AG10803 (cell line): ENCODE measurements around the gene PCDHA1.
A peak's percentile ranks its signal among the peaks of the same experiment; 100 is the strongest.

Source experiments
- DNase-seq: peaks from one replicate; pipeline ENCODE4 v3.0.0; 2010; ENCODE audit warnings: low read depth
- H3K4me3 ChIP-seq: 2 replicates; pipeline ENCODE4 v1.5.1; 2011; ENCODE audit warnings: mild to moderate bottlenecking, low read length, control low read depth
- TF ChIP-seq, protein P1 (sequence below): conservative IDR thresholded peaks from 2 replicates; pipeline ENCODE4 v1.5.1; 2011; ENCODE audit warnings: mild to moderate bottlenecking, low read length, control low read depth, inconsistent platforms

Gene PCDHA1

DNA sequence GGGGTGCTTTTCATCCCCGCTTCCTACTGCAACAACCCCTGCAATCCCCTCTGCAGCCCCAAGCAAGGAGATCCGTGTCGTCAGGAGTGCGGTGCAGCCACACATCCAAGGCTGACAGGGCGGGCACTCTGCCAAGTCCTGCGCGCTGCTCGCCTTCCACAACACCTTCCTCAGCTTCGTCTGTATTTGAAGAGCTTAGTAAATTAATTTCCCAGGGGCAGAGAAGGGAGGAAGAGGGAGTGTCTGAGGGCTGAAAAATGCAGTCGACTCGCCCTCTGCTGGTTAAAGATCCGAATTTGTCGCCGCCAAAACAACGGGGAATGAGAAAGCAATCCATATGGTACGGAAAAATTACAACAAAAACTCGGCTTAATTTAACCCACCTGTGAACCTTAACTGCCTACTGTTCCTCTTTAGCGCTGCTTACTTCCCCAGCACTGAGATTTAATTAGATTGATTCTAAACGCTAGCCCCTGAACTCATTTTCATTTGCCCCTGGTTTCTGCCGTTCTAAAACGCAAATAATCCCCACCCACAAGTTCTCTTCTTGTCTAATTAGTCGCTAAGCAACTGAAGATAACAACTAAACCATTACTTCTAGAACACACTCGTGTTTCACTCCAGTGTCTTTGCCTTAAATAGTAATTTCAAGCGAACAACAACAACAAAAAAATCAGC lies 254.3 kb downstream of the PCDHA1 start:
- TF ChIP-seq, protein P1, sequence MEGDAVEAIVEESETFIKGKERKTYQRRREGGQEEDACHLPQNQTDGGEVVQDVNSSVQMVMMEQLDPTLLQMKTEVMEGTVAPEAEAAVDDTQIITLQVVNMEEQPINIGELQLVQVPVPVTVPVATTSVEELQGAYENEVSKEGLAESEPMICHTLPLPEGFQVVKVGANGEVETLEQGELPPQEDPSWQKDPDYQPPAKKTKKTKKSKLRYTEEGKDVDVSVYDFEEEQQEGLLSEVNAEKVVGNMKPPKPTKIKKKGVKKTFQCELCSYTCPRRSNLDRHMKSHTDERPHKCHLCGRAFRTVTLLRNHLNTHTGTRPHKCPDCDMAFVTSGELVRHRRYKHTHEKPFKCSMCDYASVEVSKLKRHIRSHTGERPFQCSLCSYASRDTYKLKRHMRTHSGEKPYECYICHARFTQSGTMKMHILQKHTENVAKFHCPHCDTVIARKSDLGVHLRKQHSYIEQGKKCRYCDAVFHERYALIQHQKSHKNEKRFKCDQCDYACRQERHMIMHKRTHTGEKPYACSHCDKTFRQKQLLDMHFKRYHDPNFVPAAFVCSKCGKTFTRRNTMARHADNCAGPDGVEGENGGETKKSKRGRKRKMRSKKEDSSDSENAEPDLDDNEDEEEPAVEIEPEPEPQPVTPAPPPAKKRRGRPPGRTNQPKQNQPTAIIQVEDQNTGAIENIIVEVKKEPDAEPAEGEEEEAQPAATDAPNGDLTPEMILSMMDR: peak; percentile 16
- no peak overlapping the region for H3K4me3 ChIP-seq

DNA sequence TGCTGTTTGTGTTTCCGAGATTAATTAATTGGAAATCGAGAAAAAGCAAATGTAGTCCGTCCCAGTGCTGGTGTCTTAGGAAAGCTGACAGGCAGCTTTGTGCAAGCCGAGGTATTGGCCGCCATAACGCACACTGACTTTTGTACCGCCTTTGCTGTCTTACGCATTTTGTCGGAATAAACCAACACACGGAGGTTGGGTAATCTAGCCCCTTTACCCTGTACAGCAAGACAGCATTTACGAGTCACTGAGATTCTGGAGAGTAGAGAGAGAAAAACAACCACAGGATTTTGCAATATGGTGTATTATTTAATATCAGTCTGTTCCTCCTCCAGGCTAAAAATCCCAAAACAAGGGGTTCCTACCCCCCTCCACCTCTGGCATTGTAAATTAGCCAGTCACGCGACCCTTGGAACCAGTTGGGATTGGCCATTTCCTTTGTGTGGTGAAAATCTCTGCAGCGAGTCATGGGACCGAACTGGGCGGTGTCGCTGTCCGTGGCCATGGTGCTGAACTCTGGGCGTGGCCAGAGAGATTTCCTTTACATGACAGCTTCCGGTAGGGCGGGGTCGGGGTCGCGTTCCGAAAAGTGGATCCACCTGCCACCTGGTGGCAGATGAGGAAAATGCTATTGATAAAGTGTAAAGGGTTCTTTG lies 255.0 kb downstream of the PCDHA1 start:
- H3K4me3 ChIP-seq: no peak overlapping the region
- peak; percentile 47 for DNase-seq
- TF ChIP-seq, protein P1: peak; percentile 43

More for the DNA sequence above, 254.3 kb downstream of the PCDHA1 start:
- no peak for DNase-seq

DNA sequence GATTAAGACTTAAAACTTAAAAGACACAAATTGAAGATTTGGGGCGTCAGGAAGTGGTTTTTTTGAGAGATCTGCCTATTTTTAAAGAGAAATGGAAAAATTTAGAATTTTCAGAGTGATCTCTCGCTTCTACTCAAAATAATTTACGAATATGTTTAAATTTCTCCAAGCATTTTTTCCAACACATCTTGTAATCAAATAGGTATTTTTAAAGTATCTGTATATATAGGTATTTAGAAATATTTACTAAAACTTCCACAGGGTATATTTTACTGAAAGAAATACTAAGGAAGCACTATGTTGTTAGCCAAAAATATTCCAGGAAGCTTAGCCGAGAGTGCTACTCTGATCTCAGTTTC lies 255.5 kb downstream of the PCDHA1 start:
- no peak for DNase-seq
- TF ChIP-seq, protein P1: no peak
- H3K4me3 ChIP-seq: no peak overlapping the region

DNA sequence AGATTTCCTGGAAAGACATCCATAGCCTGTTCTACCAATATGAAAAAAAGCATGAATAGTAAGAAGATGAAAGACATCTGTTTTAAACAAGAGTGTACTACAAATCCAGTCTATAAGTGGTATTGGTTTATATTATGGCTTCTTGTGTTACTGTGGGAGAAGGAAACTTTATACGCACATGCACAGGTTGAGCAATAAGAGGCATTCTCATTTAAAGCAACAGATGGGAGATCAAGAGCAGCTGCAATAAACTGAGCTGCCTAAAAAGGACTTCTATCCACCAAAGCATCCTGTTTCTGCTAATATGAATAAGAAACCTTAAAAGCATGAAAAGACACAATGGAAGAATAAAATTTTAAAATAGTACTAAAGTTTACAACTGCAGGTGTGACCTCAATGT lies 256.6 kb downstream of the PCDHA1 start:
- TF ChIP-seq, protein P1: no peak
- no peak overlapping the region for H3K4me3 ChIP-seq
- no peak for DNase-seq

DNA sequence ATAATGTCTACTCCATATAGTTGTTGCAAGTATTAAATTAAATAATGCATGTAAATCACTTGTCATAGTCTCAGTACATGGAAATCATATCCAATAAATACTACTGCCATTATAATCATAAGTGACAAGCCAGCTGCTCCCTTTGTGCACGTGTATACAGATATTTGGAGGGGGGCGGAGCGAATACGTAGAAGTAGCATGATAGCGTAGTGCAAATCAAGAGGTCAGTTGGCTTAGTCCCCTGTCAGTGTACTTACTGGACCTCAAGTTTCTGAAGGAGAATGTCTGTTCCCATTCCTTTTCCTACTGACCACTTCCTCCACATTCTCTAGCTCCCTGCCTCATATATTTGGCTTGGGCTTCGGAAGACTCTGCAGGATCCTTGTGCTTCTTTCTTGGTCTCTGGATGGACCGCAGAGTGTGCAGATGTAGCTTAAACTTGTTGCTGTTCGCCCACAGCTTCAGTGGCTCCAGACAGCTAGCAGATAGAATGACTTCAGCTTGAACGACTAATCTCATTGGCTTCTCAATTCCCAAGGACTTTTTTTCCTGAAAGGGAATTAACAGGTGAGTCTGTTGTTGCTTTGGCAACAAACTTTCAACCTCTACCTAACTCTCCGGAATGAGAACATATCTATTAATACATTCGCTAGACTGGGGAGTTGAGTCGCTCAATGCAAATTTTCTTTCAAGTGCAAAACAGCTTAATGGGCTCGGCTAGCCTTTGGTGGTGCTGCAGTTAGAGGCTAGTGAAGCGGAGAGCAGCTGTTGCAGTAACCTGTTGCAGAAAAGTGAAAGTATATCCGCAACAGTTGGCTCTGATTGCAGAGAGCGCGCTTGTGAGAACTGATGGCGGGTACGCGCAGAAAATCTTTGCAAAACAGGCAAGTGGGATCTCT lies 264.9 kb downstream of the PCDHA1 start, which contains the start of gene PCDHB1:
Gene PCDHB1 (plus strand): TSS at position 753 of the 899 bp plus-strand sequence. CDS start 97 bp downstream, at position 850.
- DNase-seq: no peak
- TF ChIP-seq, protein P1: no peak
- peak within 1 kb of the TSS; percentile 46 for H3K4me3 ChIP-seq

DNA sequence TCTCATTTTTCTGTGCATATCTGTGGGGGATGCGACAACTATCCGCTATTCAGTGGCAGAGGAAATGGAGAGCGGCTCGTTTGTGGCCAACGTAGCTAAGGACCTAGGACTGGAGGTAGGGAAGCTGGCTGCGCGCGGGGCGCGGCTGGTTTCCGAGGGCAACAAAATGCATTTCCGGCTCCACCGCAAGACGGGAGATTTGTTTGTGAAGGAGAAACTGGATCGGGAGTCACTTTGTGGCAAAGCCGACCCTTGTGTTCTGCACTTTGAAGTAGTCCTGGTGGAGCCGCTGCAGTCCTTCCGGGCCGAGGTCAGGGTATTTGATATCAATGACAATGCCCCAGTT lies 265.6 kb downstream of the PCDHA1 start:
- peak overlapping the region; percentile 46 for H3K4me3 ChIP-seq
- TF ChIP-seq, protein P1: no peak
- DNase-seq: no peak
